Measurements from ENCODE around the gene FGD6.

FGD6 gene

DNA sequence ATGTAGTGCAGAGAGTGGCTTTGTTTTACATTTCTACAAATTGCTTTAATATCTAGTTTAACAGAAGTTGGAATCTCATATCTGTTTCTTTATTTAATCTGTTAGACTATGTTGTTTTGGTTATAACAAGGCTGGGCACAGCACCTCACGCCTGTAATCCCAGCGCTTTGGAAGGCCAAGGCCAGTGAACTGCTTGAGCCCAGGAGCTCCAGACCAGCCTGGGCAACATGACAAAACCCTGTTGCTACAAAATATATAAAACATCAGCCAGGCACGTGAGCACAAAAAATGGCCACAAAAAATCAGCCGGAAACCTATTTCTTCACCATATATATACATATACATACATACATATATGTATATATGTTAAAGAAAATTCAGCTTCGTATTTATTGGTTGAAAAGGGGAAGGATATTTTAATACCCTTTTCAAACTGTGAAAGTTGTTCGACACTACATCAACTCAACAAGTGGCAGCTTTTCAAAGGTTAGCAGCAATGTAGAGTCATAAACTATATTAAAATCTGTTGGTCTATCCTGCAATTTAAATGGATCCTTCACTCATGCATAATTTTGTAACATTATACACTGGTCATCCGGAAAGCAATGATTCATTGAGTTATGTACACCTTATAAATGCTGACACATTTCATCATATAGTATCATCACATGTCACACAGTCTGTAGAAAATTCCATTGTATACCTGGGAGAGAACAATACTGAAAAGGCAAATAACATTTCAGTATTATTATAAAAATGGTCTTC, 151.0 kb downstream of the FGD6 start:
- no peak for DNase-seq (ENCODE audit: low spot score)
- in situ Hi-C loops (cut with MboI; ENCODE audit: low sequenced_read_pairs, unreplicated experiment) = no loop called here
- TF ChIP-seq, protein P1, sequence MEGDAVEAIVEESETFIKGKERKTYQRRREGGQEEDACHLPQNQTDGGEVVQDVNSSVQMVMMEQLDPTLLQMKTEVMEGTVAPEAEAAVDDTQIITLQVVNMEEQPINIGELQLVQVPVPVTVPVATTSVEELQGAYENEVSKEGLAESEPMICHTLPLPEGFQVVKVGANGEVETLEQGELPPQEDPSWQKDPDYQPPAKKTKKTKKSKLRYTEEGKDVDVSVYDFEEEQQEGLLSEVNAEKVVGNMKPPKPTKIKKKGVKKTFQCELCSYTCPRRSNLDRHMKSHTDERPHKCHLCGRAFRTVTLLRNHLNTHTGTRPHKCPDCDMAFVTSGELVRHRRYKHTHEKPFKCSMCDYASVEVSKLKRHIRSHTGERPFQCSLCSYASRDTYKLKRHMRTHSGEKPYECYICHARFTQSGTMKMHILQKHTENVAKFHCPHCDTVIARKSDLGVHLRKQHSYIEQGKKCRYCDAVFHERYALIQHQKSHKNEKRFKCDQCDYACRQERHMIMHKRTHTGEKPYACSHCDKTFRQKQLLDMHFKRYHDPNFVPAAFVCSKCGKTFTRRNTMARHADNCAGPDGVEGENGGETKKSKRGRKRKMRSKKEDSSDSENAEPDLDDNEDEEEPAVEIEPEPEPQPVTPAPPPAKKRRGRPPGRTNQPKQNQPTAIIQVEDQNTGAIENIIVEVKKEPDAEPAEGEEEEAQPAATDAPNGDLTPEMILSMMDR (IDR thresholded peaks at IDR 0.05; ENCODE audit: borderline replicate concordance, control extremely low read depth, extremely low read depth, insufficient read depth, missing control alignments) = no peak

DNA sequence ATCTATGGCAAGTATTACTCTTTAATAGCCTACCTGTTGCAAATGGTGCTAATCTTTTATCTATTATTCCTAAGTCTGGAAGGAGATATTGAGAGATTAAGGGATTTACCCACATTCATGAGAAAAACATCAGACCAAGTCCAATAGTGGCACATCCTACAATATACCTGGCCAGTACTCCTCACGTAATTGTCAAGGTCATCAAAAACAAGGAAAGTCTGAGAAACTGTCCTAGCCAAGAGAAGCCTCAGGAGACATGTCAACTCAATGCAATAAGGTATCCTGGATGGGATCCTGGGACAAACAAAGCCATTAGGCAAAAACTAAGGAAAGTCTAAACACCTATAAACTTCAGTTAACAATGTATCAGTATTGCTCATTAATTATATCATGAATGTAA, 156.3 kb downstream of the FGD6 start:
- in situ Hi-C loops (cut with MboI; ENCODE audit: low sequenced_read_pairs, unreplicated experiment) = no loop called here
- TF ChIP-seq, protein P1 (IDR thresholded peaks at IDR 0.05; ENCODE audit: borderline replicate concordance, control extremely low read depth, extremely low read depth, insufficient read depth, missing control alignments) = no peak
- DNase-seq (ENCODE audit: low spot score) = no peak

DNA sequence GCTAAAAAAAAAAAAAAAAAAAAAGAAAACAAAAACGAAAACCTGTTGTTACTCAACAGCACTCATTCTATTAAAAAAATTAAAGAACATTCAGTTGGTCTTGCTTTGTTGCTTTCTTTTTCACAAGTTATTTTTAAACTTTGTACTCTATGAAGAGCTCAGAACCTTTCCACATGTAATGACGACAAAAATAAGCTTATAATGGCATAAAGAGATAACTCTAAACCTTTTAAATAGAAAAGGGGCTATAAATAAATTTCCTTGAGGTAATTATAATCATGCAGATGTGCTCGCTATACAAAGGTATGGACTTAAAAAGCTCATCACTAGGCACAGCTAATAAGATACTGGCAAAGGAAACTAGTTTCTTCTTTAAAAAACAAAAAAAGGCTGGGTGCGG, 157.3 kb downstream of the FGD6 start:
- in situ Hi-C loops (cut with MboI; ENCODE audit: low sequenced_read_pairs, unreplicated experiment) = no loop called here
- TF ChIP-seq, protein P1 (IDR thresholded peaks at IDR 0.05; ENCODE audit: borderline replicate concordance, control extremely low read depth, extremely low read depth, insufficient read depth, missing control alignments) = no peak
- DNase-seq (ENCODE audit: low spot score) = no peak

DNA sequence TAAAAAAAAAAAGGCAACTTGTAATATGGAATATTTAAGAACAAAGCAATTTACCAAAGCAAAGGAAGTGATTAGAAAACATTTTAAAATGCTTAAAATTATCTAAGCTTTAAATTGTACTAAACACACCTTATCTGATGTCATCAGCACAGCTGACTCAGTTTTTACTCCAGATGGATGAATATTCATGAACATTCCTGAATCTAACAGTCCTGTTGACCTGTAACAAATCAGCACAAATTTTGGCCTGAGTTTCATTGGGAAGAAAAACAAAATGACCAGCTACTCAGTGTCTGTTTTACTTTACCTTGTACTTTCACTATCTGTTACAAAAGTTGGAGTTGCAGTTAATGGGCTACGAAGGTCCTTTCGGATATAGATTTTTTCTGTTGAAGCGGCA, 159.8 kb downstream of the FGD6 start:
- TF ChIP-seq, protein P1 (IDR thresholded peaks at IDR 0.05; ENCODE audit: borderline replicate concordance, control extremely low read depth, extremely low read depth, insufficient read depth, missing control alignments) = no peak
- in situ Hi-C loops (cut with MboI; ENCODE audit: low sequenced_read_pairs, unreplicated experiment) = no loop called here
- DNase-seq (ENCODE audit: low spot score) = no peak

DNA sequence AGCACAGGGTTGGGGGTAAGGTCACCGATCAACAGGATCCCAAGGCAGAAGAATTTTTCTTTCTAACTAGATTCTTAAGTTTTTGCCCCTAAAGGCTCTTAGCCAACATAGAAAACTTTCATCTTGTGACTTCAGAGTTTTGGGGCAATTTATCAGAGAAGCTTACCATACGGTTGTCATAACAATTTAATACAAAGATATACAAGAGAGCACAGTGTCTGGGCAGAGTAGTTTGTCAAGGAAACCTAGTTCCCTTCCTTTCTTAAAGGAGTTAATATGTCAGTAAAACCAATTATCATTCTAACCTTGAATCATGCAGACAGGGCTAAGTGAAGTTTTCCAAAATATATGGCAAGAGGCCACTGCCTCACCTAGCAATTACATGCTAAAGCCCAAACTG, 162.2 kb downstream of the FGD6 start:
- in situ Hi-C loops (cut with MboI; ENCODE audit: low sequenced_read_pairs, unreplicated experiment) = no loop called here
- TF ChIP-seq, protein P1 (IDR thresholded peaks at IDR 0.05; ENCODE audit: borderline replicate concordance, control extremely low read depth, extremely low read depth, insufficient read depth, missing control alignments) = no peak
- DNase-seq (ENCODE audit: low spot score) = no peak

DNA sequence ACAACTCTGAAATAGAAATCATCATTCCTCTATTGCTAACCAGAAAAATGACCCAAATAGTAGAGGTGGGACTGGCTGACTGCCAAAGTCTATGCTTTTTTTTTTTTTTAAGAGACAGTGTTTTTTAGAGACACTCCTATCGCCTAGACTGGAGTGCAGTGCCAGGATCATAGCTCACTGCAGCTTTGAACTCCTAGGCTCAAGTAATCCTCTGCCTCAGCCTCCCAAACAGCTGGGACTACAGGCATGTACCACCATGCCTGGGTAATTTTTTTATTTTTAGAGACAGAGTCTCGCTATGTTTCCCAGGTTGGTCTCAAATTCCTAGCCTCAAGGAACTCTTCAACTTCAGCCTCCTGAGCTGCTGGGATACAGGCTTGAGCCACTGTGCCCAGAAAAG, 163.1 kb downstream of the FGD6 start:
- TF ChIP-seq, protein P1 (IDR thresholded peaks at IDR 0.05; ENCODE audit: borderline replicate concordance, control extremely low read depth, extremely low read depth, insufficient read depth, missing control alignments) = no peak
- in situ Hi-C loops (cut with MboI; ENCODE audit: low sequenced_read_pairs, unreplicated experiment) = no loop called here
- DNase-seq (ENCODE audit: low spot score) = no peak
